COLO668 (cell line): Measurements from ENCODE around the gene DKK1.

Source experiments
- DNase-seq: peaks from one replicate; lab custom pipeline; 2025; ENCODE audit not compliant: unreplicated experiment; lab: John Stamatoyannopoulos, UW

DKK1 gene, protein sequence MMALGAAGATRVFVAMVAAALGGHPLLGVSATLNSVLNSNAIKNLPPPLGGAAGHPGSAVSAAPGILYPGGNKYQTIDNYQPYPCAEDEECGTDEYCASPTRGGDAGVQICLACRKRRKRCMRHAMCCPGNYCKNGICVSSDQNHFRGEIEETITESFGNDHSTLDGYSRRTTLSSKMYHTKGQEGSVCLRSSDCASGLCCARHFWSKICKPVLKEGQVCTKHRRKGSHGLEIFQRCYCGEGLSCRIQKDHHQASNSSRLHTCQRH

GRCh38 chr10:52313933-52314821, at the start of gene DKK1:
TSS of gene DKK1 (plus strand) at chr10:52314281. CDS start at chr10:52314435, 154 bp downstream.
- peak; percentile 32 for DNase-seq

GRCh38 chr10:52265131-52265926, 48.8 kb upstream of the DKK1 start:
- no peak for DNase-seq

- no peak for DNase-seq
Observed at GRCh38 chr10:52266858-52267257, 47.2 kb upstream of the DKK1 start.

DNA sequence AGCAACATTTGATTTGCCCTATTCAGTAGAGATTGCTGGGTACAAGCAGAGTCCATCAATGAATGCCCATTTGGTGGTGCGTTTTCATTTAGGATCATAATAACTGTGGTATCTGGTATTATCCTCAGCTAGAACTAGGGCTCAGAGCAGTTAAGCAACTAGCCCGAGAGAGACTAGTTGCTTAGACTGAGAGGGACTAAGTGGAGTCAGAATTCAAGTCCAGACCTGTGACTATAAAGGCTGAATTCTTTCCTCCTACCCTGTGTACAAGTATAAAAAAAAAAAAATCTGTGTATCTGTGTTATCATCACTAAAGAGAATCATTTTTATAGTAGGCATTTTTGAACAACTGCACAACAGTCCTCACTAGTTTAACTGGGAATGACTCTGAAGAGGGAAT, 45.3 kb upstream of the DKK1 start:
- no peak for DNase-seq

DNA sequence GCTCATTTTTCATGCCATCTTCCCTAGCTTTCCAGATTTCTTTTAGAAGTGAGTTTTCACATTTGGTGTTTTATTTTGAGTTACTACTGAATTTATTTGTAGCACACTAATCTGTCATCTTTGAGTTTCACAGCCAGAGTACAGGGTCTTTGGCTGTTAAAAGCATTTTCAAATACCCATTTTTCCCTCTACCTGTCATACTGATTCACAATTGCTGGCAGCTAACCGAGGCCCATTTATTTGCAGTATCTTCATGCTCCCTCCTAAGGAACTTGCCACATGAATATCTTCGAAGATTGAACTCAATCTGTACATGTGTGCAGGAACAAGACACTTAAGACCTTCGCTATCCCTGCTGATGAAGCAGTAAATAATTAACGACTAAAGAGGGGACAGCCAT, 44.8 kb upstream of the DKK1 start:
- DNase-seq = no peak

- DNase-seq = no peak
Observed at GRCh38 chr10:52276163-52276562, 37.9 kb upstream of the DKK1 start.

DNA sequence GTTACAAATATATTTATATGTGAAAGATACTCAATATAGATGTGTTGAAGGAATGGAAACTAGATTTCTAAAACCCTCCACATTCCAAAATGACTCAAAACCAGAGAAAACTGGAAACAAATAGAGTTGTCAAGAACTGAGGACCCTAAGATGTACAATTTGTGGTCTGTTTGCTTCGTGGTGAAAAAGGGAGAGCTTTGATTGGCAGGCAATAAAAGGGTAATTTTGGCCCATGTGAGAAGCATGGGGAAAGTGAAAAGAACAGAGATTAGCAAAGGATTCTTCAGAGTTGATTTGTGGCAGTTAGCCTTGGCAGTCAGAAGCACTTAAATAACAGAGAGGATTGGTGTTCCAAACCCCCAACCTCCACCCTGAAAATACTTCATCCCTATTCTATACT, 37.1 kb upstream of the DKK1 start:
- DNase-seq = no peak

GRCh38 chr10:52279546-52279945, 34.5 kb upstream of the DKK1 start:
- no peak for DNase-seq

DNA sequence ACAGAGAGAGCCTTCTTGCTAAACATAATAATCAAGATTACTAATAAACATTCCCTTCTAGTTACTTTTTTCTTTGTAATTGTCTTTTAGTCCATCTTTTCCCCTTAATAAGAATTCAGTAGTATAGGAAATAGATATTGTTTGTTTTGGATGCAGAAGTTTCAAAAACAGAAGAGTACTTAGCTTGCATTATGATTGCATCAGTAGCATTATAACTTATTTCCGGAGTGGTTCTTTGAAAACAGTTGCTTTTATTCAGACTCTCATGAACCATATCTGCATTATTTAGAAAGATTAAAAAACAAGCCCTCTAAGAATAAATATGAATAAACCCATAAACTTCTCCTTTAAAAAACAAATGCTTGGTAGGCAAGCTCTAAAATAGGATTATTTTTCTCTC, 34.0 kb upstream of the DKK1 start:
- no peak for DNase-seq

DNA sequence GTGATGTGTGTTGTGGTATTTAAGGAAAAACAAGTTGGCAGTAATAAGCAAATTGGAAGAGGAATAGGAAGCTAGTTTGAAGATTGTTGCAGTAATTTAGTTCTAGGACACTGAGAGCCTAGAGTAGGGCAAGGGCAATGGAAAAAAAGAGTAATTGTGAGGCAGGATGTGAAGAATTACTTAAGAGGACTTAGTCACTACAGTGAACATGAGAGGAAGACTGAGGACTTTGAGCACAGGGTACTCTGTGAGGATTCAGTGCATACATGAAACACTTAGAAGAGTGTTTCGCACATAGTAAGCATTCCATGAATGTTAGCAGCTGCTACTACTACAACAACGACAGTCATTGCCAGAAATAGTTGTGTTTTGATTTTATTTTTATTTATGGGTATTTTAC, 30.9 kb upstream of the DKK1 start:
- no peak for DNase-seq

GRCh38 chr10:52284416-52285013, 29.6 kb upstream of the DKK1 start:
- no peak for DNase-seq

DNA sequence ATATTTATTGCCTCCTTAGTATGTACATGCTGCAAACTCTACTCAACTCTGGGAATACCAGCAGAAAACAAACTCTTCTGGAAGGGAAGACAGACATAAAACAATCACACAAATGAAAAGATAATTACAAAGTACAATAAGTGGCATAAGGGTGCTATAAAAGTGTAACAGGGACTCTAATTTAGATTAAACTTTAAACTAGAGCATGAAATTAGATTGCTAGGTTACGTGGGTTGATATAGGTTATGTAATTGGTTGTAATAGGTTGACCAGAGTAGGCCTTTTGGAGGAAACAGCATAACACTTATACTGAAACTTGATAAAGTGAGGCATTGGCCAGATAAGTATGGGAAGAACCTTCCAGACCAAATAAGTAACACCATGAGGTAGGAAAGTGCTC, 26.2 kb upstream of the DKK1 start:
- no peak for DNase-seq

- no peak for DNase-seq
Observed at GRCh38 chr10:52297747-52298146, 16.3 kb upstream of the DKK1 start.

DNA sequence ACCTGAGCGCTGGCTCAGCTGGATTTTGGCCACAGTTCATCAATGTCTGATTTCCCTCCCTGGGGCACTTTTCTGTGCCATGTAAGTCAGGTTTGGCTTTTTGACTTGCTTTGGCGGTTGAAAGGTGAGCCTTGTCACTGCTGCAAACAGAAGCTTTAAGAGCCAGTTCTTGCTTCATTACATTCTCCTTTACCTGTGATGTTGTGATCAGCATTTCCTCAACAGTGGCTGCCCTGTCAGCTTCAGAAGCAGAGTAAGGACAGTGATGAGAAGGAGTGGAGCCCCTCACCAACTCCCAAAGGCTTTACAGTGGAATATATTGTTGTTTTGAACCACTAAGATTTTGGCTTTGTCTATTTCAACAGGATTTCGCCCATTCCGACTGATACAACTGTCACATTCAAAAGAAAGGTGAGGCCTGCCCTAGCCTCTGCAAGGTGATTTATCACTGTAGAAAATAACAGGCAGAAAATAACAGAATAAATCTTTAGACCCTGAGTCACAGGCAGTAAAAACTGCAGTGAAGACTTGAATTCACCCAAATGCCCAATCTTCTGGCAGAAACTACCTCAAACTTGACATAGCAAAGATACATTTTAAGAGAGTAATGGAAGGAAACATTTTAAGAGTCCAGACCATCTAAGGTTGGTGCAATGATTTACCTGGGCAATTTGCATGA, 13.3 kb upstream of the DKK1 start:
- DNase-seq = no peak

DNA sequence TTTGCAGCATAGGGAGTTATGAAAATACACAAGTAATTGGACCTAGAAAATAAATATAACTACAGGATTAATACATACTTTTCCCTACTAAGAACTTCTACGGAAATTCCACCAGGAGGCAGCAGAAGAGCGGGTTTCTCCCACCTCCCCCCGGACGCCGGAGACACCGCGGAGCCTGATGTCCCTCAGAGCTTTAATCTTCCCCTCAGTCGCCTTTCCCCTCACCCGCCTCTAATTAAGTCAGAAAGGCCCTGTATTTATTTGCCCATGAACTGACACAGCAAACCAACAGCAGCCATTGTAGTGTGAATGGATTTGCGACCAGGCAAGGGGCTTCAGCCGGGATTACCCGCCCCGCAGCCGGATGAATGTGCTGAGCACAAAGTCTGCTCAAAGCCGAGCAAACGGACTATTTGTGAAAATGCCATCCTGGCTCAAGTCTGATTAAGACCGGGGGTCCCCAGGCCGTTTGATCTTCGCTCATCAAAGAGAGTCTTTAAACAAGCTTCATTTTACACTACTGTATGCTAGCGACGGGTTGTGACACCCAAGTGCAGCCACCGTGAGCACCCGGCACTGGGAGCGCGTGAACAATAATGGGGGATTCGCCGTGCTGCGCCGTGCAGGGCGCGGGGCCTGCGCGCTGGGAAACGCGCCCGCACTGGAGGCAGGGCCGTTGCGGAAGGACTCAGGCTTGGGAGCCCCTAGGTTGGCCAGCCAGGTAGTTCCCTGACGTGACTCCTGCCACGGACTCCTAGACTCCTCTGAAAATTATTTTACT, 5.6 kb upstream of the DKK1 start:
- peak; percentile 18 for DNase-seq

DNA sequence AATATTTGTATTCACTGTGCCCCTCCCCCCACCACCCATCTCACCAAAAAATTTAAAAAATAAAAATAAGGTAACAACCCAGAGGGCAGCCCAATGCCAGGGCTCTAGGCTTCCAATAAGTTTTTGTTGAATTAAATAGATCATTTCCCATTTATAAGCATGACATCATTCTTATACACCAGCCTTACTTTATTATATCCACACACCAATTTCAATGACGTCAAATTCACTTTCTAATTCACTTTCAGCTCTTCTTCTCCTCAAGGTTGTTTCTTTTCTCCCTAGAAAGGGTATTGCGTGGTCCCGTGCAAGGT, 1.2 kb upstream of the DKK1 start:
- no peak for DNase-seq

DNA sequence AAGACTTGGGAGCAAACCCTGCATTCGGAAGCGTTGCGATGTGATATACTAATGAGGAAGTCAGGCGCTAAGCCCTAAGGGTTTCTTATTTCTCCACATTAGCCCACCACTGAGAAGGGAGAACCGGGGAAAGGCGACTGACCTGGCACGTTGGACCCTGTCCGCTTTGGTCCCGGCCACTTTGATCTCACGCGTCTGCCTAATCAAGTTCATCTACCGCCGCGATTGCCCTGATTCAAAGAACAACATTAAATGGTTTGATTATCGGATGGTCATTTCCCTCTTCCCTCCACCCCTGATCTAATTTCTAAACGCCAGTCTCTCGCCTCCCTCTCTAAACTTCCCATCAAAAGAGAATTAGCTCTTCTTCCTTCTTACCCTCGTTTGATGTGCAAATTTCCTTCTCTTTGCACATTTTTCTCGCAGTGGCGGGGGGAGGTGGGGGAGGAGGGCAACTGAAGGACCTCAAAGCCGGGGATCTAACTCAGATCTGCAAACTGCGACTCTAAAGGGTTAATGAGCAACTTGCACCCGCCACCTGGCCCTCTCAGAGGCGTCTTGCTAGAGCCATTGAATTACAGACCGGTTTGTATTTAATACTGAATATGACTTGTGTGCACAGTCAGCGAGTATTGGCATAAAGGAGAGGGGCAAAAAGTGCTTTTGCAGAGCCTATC, 687 bp upstream of the DKK1 start:
- peak; percentile 2 for DNase-seq

GRCh38 chr10:52314822-52315552, 906 bp downstream of the DKK1 start:
- no peak for DNase-seq

GRCh38 chr10:52316001-52316400, 1.9 kb downstream of the DKK1 start:
- no peak for DNase-seq
